AG04450 (cell line): Measurements from ENCODE around the gene NAA20. TPM values are rescaled to one million over a fixed set of nuclear protein-coding genes. Genes with fewer than 3 reads are reported as not detected.

Source experiments
- CTCF ChIA-PET: fragments of 300-600, 350-600 bp; formaldehyde crosslinking; extraction: SDS; loops from one replicate; lab custom pipeline; 2022; ENCODE audit warnings: antibody characterized with exemption, inconsistent platforms; lab: Charles Lee
- POLR2A ChIA-PET: fragments of 350-600 bp; formaldehyde crosslinking; extraction: SDS; loops from one replicate; lab custom pipeline; 2021; ENCODE audit warnings: antibody characterized with exemption, inconsistent platforms; lab: Yijun Ruan, JAX
- DNase-seq: peaks from one replicate; pipeline ENCODE4 v3.0.0-alpha.2; 2011; ENCODE audit warnings: low read depth, low spot score
- H3K27ac ChIP-seq: one replicate; pipeline ENCODE4 v1.5.1; 2012; ENCODE audit warnings: low read depth, low read length, control low read depth
- H3K27me3 ChIP-seq: one replicate; pipeline ENCODE4 v1.6.0; 2012; ENCODE audit warnings: low read length; ENCODE audit not compliant: control insufficient read depth, insufficient read depth
- H3K4me3 ChIP-seq: 2 replicates; pipeline ENCODE4 v1.5.1; 2011; ENCODE audit warnings: mild to moderate bottlenecking, low read depth, low read length, control low read depth
- H3K9me3 ChIP-seq: 2 replicates; pipeline ENCODE4 v1.5.1; 2012; ENCODE audit warnings: low read length; ENCODE audit not compliant: control insufficient read depth, insufficient read depth
- polyA plus RNA-seq: library from polyadenylated mRNA; depleted of rRNA; stranded (reverse); fragments of >200 nt; gene quantifications from 2 replicates; pipeline ENCODE4 v1.2.3, GENCODE V29; 2011
- TF ChIP-seq, protein P1 (sequence below): IDR thresholded peaks from 2 replicates; pipeline ENCODE4 v1.5.1; 2011; ENCODE audit warnings: low read depth, low read length, control low read depth, inconsistent platforms

Gene NAA20
- polyA plus RNA-seq, 1 experiment = 85.1 TPM

- peaks cover 5% of the 10 kb centered on the region for H3K27me3 ChIP-seq
- H3K9me3 ChIP-seq = peaks cover 4% of the 10 kb centered on the region; the same call in 1 of the 2 replicates
- POLR2A ChIA-PET = interaction anchor here (0.6 to 1.3 kb wide), 7 partner anchors 15 to 163 kb away, joined by 3 to 6 read pairs (median 3); partner anchors contain the start of gene NAA20
- H3K4me3 ChIP-seq = peak within 1 kb of the TSS; percentile 95
- CTCF ChIA-PET = interaction anchor here (0.6 to 2.8 kb wide), 5 partner anchors 35 to 541 kb away, joined by 3 to 22 read pairs (median 7); partner anchors contain the start of gene NAA20
- DNase-seq = peak; percentile 94
- TF ChIP-seq, protein P1, sequence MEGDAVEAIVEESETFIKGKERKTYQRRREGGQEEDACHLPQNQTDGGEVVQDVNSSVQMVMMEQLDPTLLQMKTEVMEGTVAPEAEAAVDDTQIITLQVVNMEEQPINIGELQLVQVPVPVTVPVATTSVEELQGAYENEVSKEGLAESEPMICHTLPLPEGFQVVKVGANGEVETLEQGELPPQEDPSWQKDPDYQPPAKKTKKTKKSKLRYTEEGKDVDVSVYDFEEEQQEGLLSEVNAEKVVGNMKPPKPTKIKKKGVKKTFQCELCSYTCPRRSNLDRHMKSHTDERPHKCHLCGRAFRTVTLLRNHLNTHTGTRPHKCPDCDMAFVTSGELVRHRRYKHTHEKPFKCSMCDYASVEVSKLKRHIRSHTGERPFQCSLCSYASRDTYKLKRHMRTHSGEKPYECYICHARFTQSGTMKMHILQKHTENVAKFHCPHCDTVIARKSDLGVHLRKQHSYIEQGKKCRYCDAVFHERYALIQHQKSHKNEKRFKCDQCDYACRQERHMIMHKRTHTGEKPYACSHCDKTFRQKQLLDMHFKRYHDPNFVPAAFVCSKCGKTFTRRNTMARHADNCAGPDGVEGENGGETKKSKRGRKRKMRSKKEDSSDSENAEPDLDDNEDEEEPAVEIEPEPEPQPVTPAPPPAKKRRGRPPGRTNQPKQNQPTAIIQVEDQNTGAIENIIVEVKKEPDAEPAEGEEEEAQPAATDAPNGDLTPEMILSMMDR = no peak
- H3K27ac ChIP-seq = peak within 1 kb of the TSS; percentile 73
Measured at GRCh38 chr20:20052074-20052970, 35.2 kb downstream of the NAA20 start, which contains the start of the genes CFAP61 and CRNKL1. TSS of gene CFAP61 (plus strand) at chr20:20052532. CDS start at chr20:20056654, 4,122 bp downstream. TSS of gene CRNKL1 (minus strand) at chr20:20052466. CDS start at chr20:20052342, 124 bp downstream.

- no peak for DNase-seq
- CTCF ChIA-PET = no interaction called here
- Histone ChIP-seq H3K27ac (no peak overlapping the region), H3K9me3 (no peaks in the 10 kb centered on the region), H3K4me3 (no peak overlapping the region), H3K27me3 (peaks cover 16% of the 10 kb centered on the region)
- TF ChIP-seq, protein P1 = no peak
- POLR2A ChIA-PET = no interaction called here
Measured at GRCh38 chr20:20060234-20060998, 43.3 kb downstream of the NAA20 start.

- Histone ChIP-seq H3K27ac (no peak overlapping the region), H3K27me3 (peaks cover 12% of the 10 kb centered on the region), H3K9me3 (no peaks in the 10 kb centered on the region), H3K4me3 (no peak overlapping the region)
- TF ChIP-seq, protein P1 = no peak
- POLR2A ChIA-PET = no interaction called here
- CTCF ChIA-PET = no interaction called here
- no peak for DNase-seq
Measured at GRCh38 chr20:20063941-20064702, 47.0 kb downstream of the NAA20 start.

- peaks cover 15% of the 10 kb centered on the region for H3K27me3 ChIP-seq
- DNase-seq = no peak
- TF ChIP-seq, protein P1 = no peak
- ChIA-PET POLR2A (no interaction called here), CTCF (no interaction called here)
- H3K9me3 ChIP-seq = no peaks in the 10 kb centered on the region
- H3K27ac ChIP-seq = no peak overlapping the region
- no peak overlapping the region for H3K4me3 ChIP-seq
Measured at GRCh38 chr20:20065361-20065760, 48.2 kb downstream of the NAA20 start.
